B cell (primary cell): ENCODE measurements around the gene FBN1. TPM values are rescaled to one million over a fixed set of nuclear protein-coding genes. Genes with fewer than 3 reads are reported as not detected.

Experiments
- ATAC-seq: fragments of 200-7000 bp; cut with Tn5 transposase; one replicate; pipeline ENCODE4 v1.10.0; 2021; ENCODE audit warnings: low read depth, mild to moderate bottlenecking, moderate number of reproducible peaks, moderate library complexity
- CTCF ChIA-PET: fragments of 350-600 bp; sonication (Branson Sonifier 250); formaldehyde crosslinking; loops from one replicate; lab custom pipeline; 2021; ENCODE audit warnings: antibody characterized with exemption, inconsistent platforms; lab: Charles Lee
- POLR2A ChIA-PET: fragments of 350-600 bp; sonication (Branson Sonifier 250); formaldehyde crosslinking; loops from one replicate; lab custom pipeline; 2021; ENCODE audit warnings: antibody characterized with exemption; lab: Charles Lee
- DNase-seq: peaks from one replicate; pipeline ENCODE4 v3.0.0; 2013
- H2AFZ ChIP-seq: 2 replicates; pipeline ENCODE4 v1.6.1; 2012; ENCODE audit warnings: mild to moderate bottlenecking, low read depth, low read length; ENCODE audit not compliant: insufficient read depth, poor library complexity, severe bottlenecking
- H3K27ac ChIP-seq, 2 donors: 1 replicate in 1 of 2; 2 replicates in 1 of 2; pipeline ENCODE4 v1.5.1; 2012 to 2013; ENCODE audit warnings: low read length in 2 of 2, mild to moderate bottlenecking in 2 of 2, moderate library complexity in 1 of 2
- H3K27me3 ChIP-seq, 4 experiments: fragments of 200-600 bp in 1 of 4; sonication (generic) in 1 of 4; replicated peaks in 1 of 4; 1 replicate in 2 of 4; 2 replicates in 2 of 4; pipeline versions ENCODE4 v1.6.1 to v1.7.0; 2013 to 2016; ENCODE audit warnings: low read length in 3 of 4, mild to moderate bottlenecking in 2 of 4, mixed read lengths in 1 of 4, moderate library complexity in 1 of 4; ENCODE audit not compliant: insufficient read depth in 4 of 4, control insufficient read depth in 3 of 4; ENCODE audit errors: control extremely low read depth in 1 of 4
- H3K36me3 ChIP-seq, 2 experiments: replicated peaks in 1 of 2; 1 replicate in 1 of 2; 2 replicates in 1 of 2; pipeline versions ENCODE4 v1.6.1 to v1.7.1; 2013; ENCODE audit warnings: low read length in 1 of 2; ENCODE audit not compliant: insufficient read depth in 2 of 2, control insufficient read depth in 1 of 2; ENCODE audit errors: control extremely low read depth in 1 of 2, extremely low read depth in 1 of 2
- H3K4me1 ChIP-seq, 2 donors: fragments of 200-600 bp in 1 of 2; sonication (generic) in 1 of 2; 1 replicate in 1 of 2; 2 replicates in 1 of 2; pipeline versions ENCODE4 v1.5.1 to v1.6.1; 2013 to 2017; ENCODE audit warnings: low read length in 2 of 2; ENCODE audit not compliant: control insufficient read depth in 2 of 2, insufficient read depth in 2 of 2
- H3K4me2 ChIP-seq: replicated peaks from 2 replicates; pipeline ENCODE3; 2012; ENCODE audit warnings: mild to moderate bottlenecking, low read depth, low read length; ENCODE audit not compliant: poor library complexity, severe bottlenecking
- H3K4me3 ChIP-seq, 5 experiments: fragments of 200-600 bp in 1 of 5; sonication (generic) in 1 of 5; 1 replicate in 3 of 5; 2 replicates in 2 of 5; pipeline versions ENCODE4 v1.5.1 to v1.7.0; 2011 to 2016; ENCODE audit warnings: low read length in 4 of 5, mild to moderate bottlenecking in 4 of 5, low read depth in 2 of 5, control low read depth in 1 of 5, moderate library complexity in 1 of 5; ENCODE audit not compliant: insufficient read depth in 1 of 5; ENCODE audit errors: control extremely low read depth in 1 of 5, extremely low read depth in 1 of 5
- H3K79me2 ChIP-seq: fragments of 200-600 bp; sonication (generic); one replicate; pipeline ENCODE4 v1.6.0; 2016; ENCODE audit warnings: low read length; ENCODE audit not compliant: control insufficient read depth, insufficient read depth
- H3K9ac ChIP-seq: fragments of 200-600 bp; sonication (generic); 2 replicates; pipeline ENCODE4 v1.6.1; 2017; ENCODE audit warnings: mild to moderate bottlenecking, low read length, moderate library complexity
- H3K9me3 ChIP-seq, 3 donors: one replicate each; pipeline versions ENCODE4 v1.6.1 to v1.7.1; 2013; ENCODE audit warnings: low read length in 2 of 3; ENCODE audit not compliant: control insufficient read depth in 2 of 3, insufficient read depth in 1 of 3; ENCODE audit errors: control extremely low read depth in 1 of 3
- H4K20me1 ChIP-seq: 2 replicates; pipeline ENCODE4 v1.6.0; 2012; ENCODE audit warnings: mild to moderate bottlenecking, low read length; ENCODE audit not compliant: insufficient read depth, control insufficient read depth, poor library complexity, severe bottlenecking
- H3K27ac Mint-ChIP-seq: one replicate; pipeline ENCODE4 v1.8.0; 2021; ENCODE audit warnings: mixed read lengths
- H3K27me3 Mint-ChIP-seq: one replicate; pipeline ENCODE4 v1.8.0; 2021; ENCODE audit warnings: mixed read lengths
- H3K4me1 Mint-ChIP-seq: one replicate; pipeline ENCODE4 v1.8.0; 2021; ENCODE audit warnings: mixed read lengths
- H3K4me3 Mint-ChIP-seq: one replicate; pipeline ENCODE4 v1.8.0; 2021; ENCODE audit warnings: mixed read lengths
- H3K9me3 Mint-ChIP-seq: one replicate; pipeline ENCODE4 v1.8.0; 2022; ENCODE audit warnings: mixed read lengths; ENCODE audit not compliant: insufficient read depth
- EZH2 ChIP-seq: IDR thresholded peaks from 2 replicates; pipeline ENCODE4 v1.6.1; 2012; ENCODE audit warnings: borderline replicate concordance, low read depth, mild to moderate bottlenecking, moderate library complexity, low read length; ENCODE audit not compliant: insufficient read depth, poor library complexity, severe bottlenecking
- WGBS: methylation state at CpG from one replicate; pipeline ENCODE4 v1.1.5; 2013; ENCODE audit warnings: missing lambda C conversion rate; ENCODE audit not compliant: insufficient coverage; 5-methylcytosine and 5-hydroxymethylcytosine counted together
- intact Hi-C: fragments of 100-400 bp; cut with micrococcal nuclease; formaldehyde crosslinking; loops from one replicate; pipeline ENCODE4 v1.10.0; 2022
- polyA plus RNA-seq: library from polyadenylated mRNA; depleted of rRNA; stranded (reverse); fragments of >200 nt; gene quantifications from 2 replicates; pipeline ENCODE4 v1.2.3, GENCODE V29; 2012
- total RNA-seq, 2 donors: library from RNA; stranded (reverse); fragments of 120-200 nt in 1 of 2; gene quantifications; 1 replicate in 1 of 2; 2 replicates in 1 of 2; pipeline versions ENCODE4 v1.2.3 to v1.2.4, GENCODE V29; 2013 to 2022
- TF ChIP-seq, protein P1 (sequence below): fragments of 200-600 bp; IDR thresholded peaks from one replicate; pipeline ENCODE4 v1.8.0; 2022; ENCODE audit warnings: antibody characterized with exemption, mild to moderate bottlenecking

The FBN1 gene
- total and polyA plus RNA-seq, 2 donors (not counting 1 experiment from before 2014, with no cell fraction given): 0.15 to 0.25 TPM

GRCh38 chr15:48592221-48592731 is 53.2 kb downstream of the FBN1 start:
- H3K27ac Mint-ChIP-seq: no peak overlapping the region
- no peaks in the 10 kb centered on the region for H3K9me3 Mint-ChIP-seq
- H3K4me2 ChIP-seq: no peak overlapping the region
- H3K27ac ChIP-seq: no peak overlapping the region
- intact Hi-C loops: no loop called here
- H3K27me3 ChIP-seq: no peaks in the 10 kb centered on the region
- no peaks in the 10 kb centered on the region for H4K20me1 ChIP-seq
- no peak for ATAC-seq
- no peaks in the 10 kb centered on the region for H3K36me3 ChIP-seq
- no CpG with 5 or more reads among the region's 2 CpGs for WGBS
- H3K27me3 Mint-ChIP-seq: no peaks in the 10 kb centered on the region
- ChIA-PET POLR2A (no interaction called here), CTCF (no interaction called here)
- H3K4me3 Mint-ChIP-seq: no peak overlapping the region
- no peak overlapping the region for H3K9ac ChIP-seq
- H2AFZ ChIP-seq: no peak overlapping the region
- H3K79me2 ChIP-seq: no peaks in the 10 kb centered on the region
- TF ChIP-seq EZH2: no peak
- TF ChIP-seq, protein P1, sequence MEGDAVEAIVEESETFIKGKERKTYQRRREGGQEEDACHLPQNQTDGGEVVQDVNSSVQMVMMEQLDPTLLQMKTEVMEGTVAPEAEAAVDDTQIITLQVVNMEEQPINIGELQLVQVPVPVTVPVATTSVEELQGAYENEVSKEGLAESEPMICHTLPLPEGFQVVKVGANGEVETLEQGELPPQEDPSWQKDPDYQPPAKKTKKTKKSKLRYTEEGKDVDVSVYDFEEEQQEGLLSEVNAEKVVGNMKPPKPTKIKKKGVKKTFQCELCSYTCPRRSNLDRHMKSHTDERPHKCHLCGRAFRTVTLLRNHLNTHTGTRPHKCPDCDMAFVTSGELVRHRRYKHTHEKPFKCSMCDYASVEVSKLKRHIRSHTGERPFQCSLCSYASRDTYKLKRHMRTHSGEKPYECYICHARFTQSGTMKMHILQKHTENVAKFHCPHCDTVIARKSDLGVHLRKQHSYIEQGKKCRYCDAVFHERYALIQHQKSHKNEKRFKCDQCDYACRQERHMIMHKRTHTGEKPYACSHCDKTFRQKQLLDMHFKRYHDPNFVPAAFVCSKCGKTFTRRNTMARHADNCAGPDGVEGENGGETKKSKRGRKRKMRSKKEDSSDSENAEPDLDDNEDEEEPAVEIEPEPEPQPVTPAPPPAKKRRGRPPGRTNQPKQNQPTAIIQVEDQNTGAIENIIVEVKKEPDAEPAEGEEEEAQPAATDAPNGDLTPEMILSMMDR: no peak
- peaks cover 2% of the 10 kb centered on the region for H3K4me1 Mint-ChIP-seq
- H3K4me3 ChIP-seq: no peak overlapping the region
- no peaks in the 10 kb centered on the region for H3K9me3 ChIP-seq
- no peaks in the 10 kb centered on the region for H3K4me1 ChIP-seq
- DNase-seq: no peak

DNA sequence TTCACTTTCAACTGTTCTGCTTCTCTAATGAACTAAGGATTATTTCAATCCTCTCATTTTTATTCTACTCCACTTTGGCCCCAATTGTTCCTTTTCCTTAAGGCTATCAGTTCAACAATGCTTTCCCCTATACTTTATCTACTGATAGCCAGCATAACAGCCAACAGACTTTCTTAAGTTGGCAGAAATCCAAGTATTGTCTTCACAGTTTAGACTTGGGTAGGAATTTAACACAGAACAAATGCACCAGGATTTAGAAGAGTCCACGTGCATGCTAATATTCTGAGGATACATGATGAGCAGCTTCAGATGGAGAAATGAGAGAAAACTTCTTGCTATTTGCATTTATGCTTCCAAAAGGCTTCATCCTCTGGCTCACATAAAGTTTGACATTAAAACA is 54.8 kb downstream of the FBN1 start:
- Mint-ChIP-seq H3K4me1 (no peaks in the 10 kb centered on the region), H3K4me3 (no peak overlapping the region), H3K9me3 (no peaks in the 10 kb centered on the region), H3K27me3 (no peaks in the 10 kb centered on the region), H3K27ac (no peak overlapping the region)
- intact Hi-C loops: no loop called here
- CTCF ChIA-PET: no interaction called here
- no CpG with 5 or more reads among the region's 1 CpG for WGBS
- H3K9ac ChIP-seq: no peak overlapping the region
- H3K4me1 ChIP-seq: no peaks in the 10 kb centered on the region
- no peaks in the 10 kb centered on the region for H4K20me1 ChIP-seq
- no peaks in the 10 kb centered on the region for H3K36me3 ChIP-seq
- H3K79me2 ChIP-seq: no peaks in the 10 kb centered on the region
- no peak overlapping the region for H3K4me3 ChIP-seq
- no peak for TF ChIP-seq EZH2
- TF ChIP-seq, protein P1: no peak
- no peaks in the 10 kb centered on the region for H3K9me3 ChIP-seq
- no peak for ATAC-seq
- H3K27ac ChIP-seq: no peak overlapping the region
- H2AFZ ChIP-seq: no peak overlapping the region
- POLR2A ChIA-PET: no interaction called here
- H3K27me3 ChIP-seq: no peaks in the 10 kb centered on the region
- no peak overlapping the region for H3K4me2 ChIP-seq
- DNase-seq: no peak
